Smooth muscle cell (in vitro differentiated cells): ENCODE data around the gene PTGES3. TPM values are rescaled to one million over a fixed set of nuclear protein-coding genes. Genes with fewer than 3 reads are reported as not detected.

ENCODE experiments used
- DNase-seq: peaks from one replicate; lab custom pipeline; 2025; ENCODE audit not compliant: unreplicated experiment; lab: John Stamatoyannopoulos, UW
- H2AFZ ChIP-seq: fragments of 200-600 bp; sonication (generic); 2 replicates; pipeline ENCODE4 v1.6.0; 2016; ENCODE audit warnings: antibody characterized with exemption, low read depth, mild to moderate bottlenecking
- H3F3A ChIP-seq: fragments of 200-600 bp; sonication (generic); 2 replicates; pipeline ENCODE4 v1.6.0; 2017; ENCODE audit warnings: antibody characterized with exemption, low read depth
- H3K27ac ChIP-seq: fragments of 200-600 bp; sonication (generic); 2 replicates; pipeline ENCODE4 v1.5.1; 2016; ENCODE audit warnings: low read depth, mild to moderate bottlenecking
- H3K27me3 ChIP-seq: fragments of 200-600 bp; sonication (generic); 2 replicates; pipeline ENCODE4 v1.6.1; 2016; ENCODE audit warnings: low read depth, mild to moderate bottlenecking
- H3K36me3 ChIP-seq: fragments of 200-600 bp; sonication (generic); 2 replicates; pipeline ENCODE4 v1.5.1; 2016; ENCODE audit warnings: low read depth
- H3K4me1 ChIP-seq: fragments of 200-600 bp; sonication (generic); 2 replicates; pipeline ENCODE4 v1.5.1; 2016; ENCODE audit warnings: low read depth
- H3K4me2 ChIP-seq: fragments of 200-600 bp; sonication (generic); 2 replicates; pipeline ENCODE4 v1.6.0; 2016; ENCODE audit warnings: mild to moderate bottlenecking
- H3K4me3 ChIP-seq: fragments of 200-600 bp; sonication (generic); 2 replicates; pipeline ENCODE4 v1.5.1; 2016; ENCODE audit warnings: mild to moderate bottlenecking
- H3K79me2 ChIP-seq: fragments of 200-600 bp; sonication (generic); 2 replicates; pipeline ENCODE4 v1.6.0; 2016; ENCODE audit warnings: low read depth, mild to moderate bottlenecking
- H3K9ac ChIP-seq: fragments of 200-600 bp; sonication (generic); 2 replicates; pipeline ENCODE4 v1.6.0; 2016; ENCODE audit warnings: low read depth
- H3K9me3 ChIP-seq: fragments of 200-600 bp; sonication (generic); replicated peaks from 2 replicates; pipeline ENCODE4 v1.5.1; 2016; ENCODE audit warnings: low read depth
- H4K20me1 ChIP-seq: fragments of 200-600 bp; sonication (generic); 2 replicates; pipeline ENCODE4 v1.6.0; 2016; ENCODE audit warnings: low read depth
- WGBS: methylation state at CpG from one replicate; pipeline ENCODE4 v1.1.7; 2016; ENCODE audit warnings: low lambda C conversion rate; 5-methylcytosine and 5-hydroxymethylcytosine counted together
- polyA plus RNA-seq: library from polyadenylated mRNA; unstranded; fragments of >200 nt; fragmentation: Nextera tagmentation; extraction: Ambion mirVana; gene quantifications from 2 replicates; pipeline ENCODE4 v1.2.1, GENCODE V29; 2016
- total RNA-seq: library from RNA; depleted of rRNA; stranded (reverse); fragments of >200 nt; gene quantifications from 2 replicates; pipeline ENCODE4 v1.2.3, GENCODE V29; 2014
- TF ChIP-seq, protein P1 (sequence below): fragments of 200-600 bp; sonication (generic); IDR thresholded peaks from 2 replicates; pipeline ENCODE4 v1.5.1; 2017; ENCODE audit warnings: borderline replicate concordance, mild to moderate bottlenecking, antibody characterized with exemption; ENCODE audit not compliant: insufficient read depth, poor library complexity, severe bottlenecking

The PTGES3 gene
- total and polyA plus RNA-seq, 2 experiments from 2014 or later = 128 to 160 TPM

GRCh38 chr12:56628671-56629458 lies 59.2 kb downstream of the PTGES3 start:
- Histone ChIP-seq H4K20me1 (peaks cover 93% of the 10 kb centered on the region), H3K4me3 (peak overlapping the region; percentile 97), H3K36me3 (no peaks in the 10 kb centered on the region), H2AFZ (peak overlapping the region; percentile 78), H3K79me2 (peaks cover 94% of the 10 kb centered on the region), H3K9me3 (no peaks in the 10 kb centered on the region), H3K4me2 (peak overlapping the region; percentile 91), H3K27me3 (no peaks in the 10 kb centered on the region), H3K4me1 (peaks cover 37% of the 10 kb centered on the region), H3F3A (peaks cover 8% of the 10 kb centered on the region), H3K9ac (peak overlapping the region; percentile 96), H3K27ac (peak overlapping the region; percentile 91)
- TF ChIP-seq, protein P1, sequence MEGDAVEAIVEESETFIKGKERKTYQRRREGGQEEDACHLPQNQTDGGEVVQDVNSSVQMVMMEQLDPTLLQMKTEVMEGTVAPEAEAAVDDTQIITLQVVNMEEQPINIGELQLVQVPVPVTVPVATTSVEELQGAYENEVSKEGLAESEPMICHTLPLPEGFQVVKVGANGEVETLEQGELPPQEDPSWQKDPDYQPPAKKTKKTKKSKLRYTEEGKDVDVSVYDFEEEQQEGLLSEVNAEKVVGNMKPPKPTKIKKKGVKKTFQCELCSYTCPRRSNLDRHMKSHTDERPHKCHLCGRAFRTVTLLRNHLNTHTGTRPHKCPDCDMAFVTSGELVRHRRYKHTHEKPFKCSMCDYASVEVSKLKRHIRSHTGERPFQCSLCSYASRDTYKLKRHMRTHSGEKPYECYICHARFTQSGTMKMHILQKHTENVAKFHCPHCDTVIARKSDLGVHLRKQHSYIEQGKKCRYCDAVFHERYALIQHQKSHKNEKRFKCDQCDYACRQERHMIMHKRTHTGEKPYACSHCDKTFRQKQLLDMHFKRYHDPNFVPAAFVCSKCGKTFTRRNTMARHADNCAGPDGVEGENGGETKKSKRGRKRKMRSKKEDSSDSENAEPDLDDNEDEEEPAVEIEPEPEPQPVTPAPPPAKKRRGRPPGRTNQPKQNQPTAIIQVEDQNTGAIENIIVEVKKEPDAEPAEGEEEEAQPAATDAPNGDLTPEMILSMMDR = no peak
- no peak for DNase-seq
- 3% methylated on average over 18 of the region's 18 CpGs for WGBS

- Histone ChIP-seq H3K27me3 (no peaks in the 10 kb centered on the region), H3K79me2 (peaks cover 96% of the 10 kb centered on the region), H4K20me1 (peaks cover 93% of the 10 kb centered on the region), H3K4me3 (no peak overlapping the region), H3K9ac (no peak overlapping the region), H3K27ac (no peak overlapping the region), H3F3A (peaks cover 7% of the 10 kb centered on the region), H3K36me3 (no peaks in the 10 kb centered on the region), H3K9me3 (no peaks in the 10 kb centered on the region), H2AFZ (no peak overlapping the region), H3K4me1 (peaks cover 17% of the 10 kb centered on the region), H3K4me2 (no peak overlapping the region)
- no peak for DNase-seq
- TF ChIP-seq, protein P1 = no peak
Measured at GRCh38 chr12:56626701-56627100, 61.4 kb downstream of the PTGES3 start.

- Histone ChIP-seq H2AFZ (no peak overlapping the region), H3K27me3 (no peaks in the 10 kb centered on the region), H3K27ac (no peak overlapping the region), H3K79me2 (peaks cover 99% of the 10 kb centered on the region), H3K4me1 (no peaks in the 10 kb centered on the region), H3F3A (no peaks in the 10 kb centered on the region), H3K36me3 (peaks cover 11% of the 10 kb centered on the region), H4K20me1 (peaks cover 98% of the 10 kb centered on the region), H3K9ac (no peak overlapping the region), H3K9me3 (no peaks in the 10 kb centered on the region), H3K4me2 (no peak overlapping the region), H3K4me3 (no peak overlapping the region)
- 100% methylated on average over 1 of the region's 1 CpG for WGBS
- no peak for DNase-seq
- TF ChIP-seq, protein P1 = no peak
Measured at GRCh38 chr12:56622535-56622934, 65.5 kb downstream of the PTGES3 start.

- H3K27ac ChIP-seq = no peak overlapping the region
- TF ChIP-seq, protein P1 = no peak
- H3K4me2 ChIP-seq = no peak overlapping the region
- no peak overlapping the region for H3K9ac ChIP-seq
- H3K36me3 ChIP-seq = peaks cover 39% of the 10 kb centered on the region
- H3K9me3 ChIP-seq = no peaks in the 10 kb centered on the region
- H2AFZ ChIP-seq = no peak overlapping the region
- no peaks in the 10 kb centered on the region for H3K4me1 ChIP-seq
- H3K79me2 ChIP-seq = peaks cover 60% of the 10 kb centered on the region
- no peak overlapping the region for H3K4me3 ChIP-seq
- no peaks in the 10 kb centered on the region for H3F3A ChIP-seq
- peaks cover 91% of the 10 kb centered on the region for H4K20me1 ChIP-seq
- DNase-seq = no peak
- H3K27me3 ChIP-seq = no peaks in the 10 kb centered on the region
Measured at GRCh38 chr12:56616925-56617324, 71.2 kb downstream of the PTGES3 start.
